GM19043 (cell line): Measurements from ENCODE around the gene ZNF771.
"Not testable (repeated sequence)": the region's sequence is repeated elsewhere in the genome, so short reads cannot be mapped to it uniquely, and the experiment has no call there.

Experiments used
- ATAC-seq: cut with Tn5 transposase; IDR thresholded peaks from one replicate; pipeline ENCODE4 v1.9.1; 2021; ENCODE audit warnings: low read depth; ENCODE audit not compliant: unreplicated experiment

Gene ZNF771

GRCh38 chr16:30458561-30459394 lies 51.4 kb downstream of the ZNF771 start:
- peak; percentile 62 for ATAC-seq

GRCh38 chr16:30459456-30459855 lies 52.0 kb downstream of the ZNF771 start:
- ATAC-seq: no peak

GRCh38 chr16:30461426-30461825 lies 54.0 kb downstream of the ZNF771 start:
- not testable (repeated sequence) for ATAC-seq

- ATAC-seq: no peak
These were observed 56.7 kb downstream of the ZNF771 start for GRCh38 chr16:30464078-30464477.
